A549 (cell line): ENCODE data around the gene MAPT. TPM values are rescaled to one million over a fixed set of nuclear protein-coding genes. Genes with fewer than 3 reads are reported as not detected.

Experiments used
- ATAC-seq, 2 experiments: fragments of 200-7000 bp in 1 of 2; fragments of >200 bp in 1 of 2; cut with Nextera tagmentation in 1 of 2; cut with Tn5 transposase in 1 of 2; 3 replicates each; pipeline versions ENCODE4 v1.8.0 to v1.9.1; 2018 to 2020; ENCODE audit warnings: mild to moderate bottlenecking in 1 of 2, moderate library complexity in 1 of 2
- CTCF ChIA-PET: fragments of 300-600 bp; sonication (Branson Sonifier 250); formaldehyde crosslinking; extraction: SDS; loops from one replicate; lab custom pipeline; 2021; ENCODE audit warnings: antibody characterized with exemption, inconsistent platforms; lab: Yijun Ruan, JAX
- POLR2A ChIA-PET: fragments of 350-600 bp; formaldehyde crosslinking; extraction: SDS; loops from one replicate; lab custom pipeline; 2021; ENCODE audit warnings: antibody characterized with exemption, inconsistent platforms; lab: Yijun Ruan, JAX
- DNase-seq, 2 experiments: peaks; one replicate each; pipeline versions ENCODE4 v3.0.0 to v3.0.0-alpha.2; 2011 to 2016; ENCODE audit warnings: low read depth in 1 of 2, low spot score in 1 of 2
- FAIRE-seq: peaks from 2 replicates; lab custom pipeline; 2011; peaks lifted over from hg19 to GRCh38; lab: Jason Lieb, UNC
- H3K27ac ChIP-seq, 2 experiments: fragments of >200 bp; sonication (Bioruptor Twin); formaldehyde crosslinking; 3 replicates each; pipeline ENCODE4 v1.5.1; 2016 to 2017
- H3K4me1 ChIP-seq: fragments of >200 bp; sonication (Bioruptor Twin); formaldehyde crosslinking; 3 replicates; pipeline ENCODE4 v1.6.1; 2016
- H3K4me2 ChIP-seq: fragments of >200 bp; sonication (Bioruptor Twin); formaldehyde crosslinking; 3 replicates; pipeline ENCODE4 v1.6.1; 2016
- H3K4me3 ChIP-seq: fragments of >200 bp; sonication (Bioruptor Twin); formaldehyde crosslinking; 3 replicates; pipeline ENCODE4 v1.5.1; 2016
- H3K9me3 ChIP-seq: fragments of >200 bp; sonication (Bioruptor Twin); formaldehyde crosslinking; 3 replicates; pipeline ENCODE4 v1.6.1; 2016
- CBX2 ChIP-seq: fragments of 200-600 bp; sonication (generic); IDR thresholded peaks from 2 replicates; pipeline ENCODE4 v1.6.1; 2016; ENCODE audit warnings: low read depth, mild to moderate bottlenecking, borderline replicate concordance
- CBX8 ChIP-seq: fragments of 200-600 bp; sonication (generic); IDR thresholded peaks from 2 replicates; pipeline ENCODE4 v1.6.1; 2016
- CEBPB ChIP-seq, 2 experiments: fragments of >200 bp in 1 of 2; sonication (Bioruptor Twin) in 1 of 2; formaldehyde crosslinking in 1 of 2; IDR thresholded peaks; 2 replicates each; pipeline ENCODE4 v1.6.1; 2012 to 2016
- CTCF ChIP-seq: fragments of >200 bp; sonication (Bioruptor Twin); formaldehyde crosslinking; IDR thresholded peaks from 3 replicates; pipeline ENCODE4 v1.5.1; 2016
- E2F6 ChIP-seq: IDR thresholded peaks from 2 replicates; pipeline ENCODE4 v1.6.1; 2012; ENCODE audit warnings: low read depth, borderline replicate concordance
- EHMT2 ChIP-seq: fragments of 200-600 bp; sonication (generic); IDR thresholded peaks from 2 replicates; pipeline ENCODE4 v1.6.1; 2016; ENCODE audit warnings: antibody characterized with exemption, low read depth, mild to moderate bottlenecking, moderate library complexity
- ELK1 ChIP-seq: fragments of 150-350 bp; IDR thresholded peaks from 2 replicates; pipeline ENCODE4 v1.6.1; 2014; ENCODE audit warnings: low read depth, mild to moderate bottlenecking, low read length
- ESRRA ChIP-seq: fragments of 150-350 bp; IDR thresholded peaks from 2 replicates; pipeline ENCODE4 v1.6.1; 2014; ENCODE audit warnings: mild to moderate bottlenecking, low read length, borderline replicate concordance
- FOSL2 ChIP-seq, 2 experiments: fragments of 450-650 bp in 1 of 2; fragments of >200 bp in 1 of 2; sonication (Bioruptor Twin) in 1 of 2; formaldehyde crosslinking; IDR thresholded peaks; 2 replicates each; pipeline versions ENCODE4 v1.5.0 to v1.6.1; 2016 to 2020; ENCODE audit warnings: mild to moderate bottlenecking in 1 of 2, moderate library complexity in 1 of 2
- GATA3 ChIP-seq: IDR thresholded peaks from 2 replicates; pipeline ENCODE4 v1.6.1; 2012; ENCODE audit warnings: borderline replicate concordance
- HMGXB4 ChIP-seq: fragments of 250-450 bp; sonication (Bioruptor Pico); IDR thresholded peaks from 2 replicates; pipeline ENCODE4 v1.5.0; 2021; ENCODE audit warnings: mild to moderate bottlenecking, moderate library complexity, borderline replicate concordance
- HOXB13 ChIP-seq: fragments of 250-450 bp; sonication (Bioruptor Pico); IDR thresholded peaks from 2 replicates; pipeline ENCODE4 v1.5.0; 2020; ENCODE audit warnings: low read depth, mild to moderate bottlenecking, moderate library complexity
- JUN ChIP-seq, 2 experiments: fragments of >200 bp; sonication (Bioruptor Twin); formaldehyde crosslinking; IDR thresholded peaks; 2 replicates in 1 of 2; 3 replicates in 1 of 2; pipeline ENCODE4 v1.6.1; 2016 to 2017
- KDM5A ChIP-seq: fragments of 200-600 bp; sonication (generic); IDR thresholded peaks from 2 replicates; pipeline ENCODE4 v1.6.1; 2016; ENCODE audit warnings: antibody characterized with exemption, mild to moderate bottlenecking
- MAFK ChIP-seq: fragments of 450-650 bp; IDR thresholded peaks from 2 replicates; pipeline ENCODE4 v1.6.1; 2014; ENCODE audit not compliant: partially characterized antibody
- NPAS2 ChIP-seq: fragments of 250-450 bp; sonication (Bioruptor Pico); IDR thresholded peaks from 2 replicates; pipeline ENCODE4 v1.8.0; 2022; ENCODE audit warnings: mild to moderate bottlenecking, moderate library complexity, borderline replicate concordance
- PBX3 ChIP-seq: IDR thresholded peaks from 2 replicates; pipeline ENCODE4 v1.6.1; 2012
- POLR2A ChIP-seq: IDR thresholded peaks from 2 replicates; pipeline ENCODE4 v1.6.1; 2012; ENCODE audit warnings: mild to moderate bottlenecking, low read length
- POLR2AphosphoS2 ChIP-seq: conservative IDR thresholded peaks from 2 replicates; pipeline ENCODE4 v1.6.1; 2012; ENCODE audit warnings: low read length, improper control_type of control experiment, inconsistent platforms
- RAD21 ChIP-seq, 2 experiments: fragments of >200 bp in 1 of 2; sonication (Bioruptor Twin) in 1 of 2; formaldehyde crosslinking in 1 of 2; IDR thresholded peaks in 1 of 2; conservative IDR thresholded peaks in 1 of 2; 2 replicates in 1 of 2; 3 replicates in 1 of 2; pipeline ENCODE4 v1.6.1; 2012 to 2018; ENCODE audit warnings: inconsistent platforms in 1 of 2
- RARB ChIP-seq: fragments of 250-450 bp; sonication (Bioruptor Pico); IDR thresholded peaks from 2 replicates; pipeline ENCODE4 v1.8.0; 2021; ENCODE audit warnings: mild to moderate bottlenecking, moderate library complexity
- RCOR1 ChIP-seq: fragments of 150-350 bp; IDR thresholded peaks from 2 replicates; pipeline ENCODE4 v1.6.1; 2014; ENCODE audit warnings: antibody characterized with exemption, low read length, low read depth
- SREBF2 ChIP-seq: fragments of 450-650 bp; IDR thresholded peaks from 2 replicates; pipeline ENCODE4 v1.6.1; 2014; ENCODE audit warnings: mild to moderate bottlenecking, moderate library complexity
- TFCP2L1 ChIP-seq: fragments of 250-450 bp; sonication (Bioruptor Pico); IDR thresholded peaks from 2 replicates; pipeline ENCODE4 v1.5.0; 2021; ENCODE audit warnings: mild to moderate bottlenecking
- TP53 ChIP-seq: fragments of 250-450 bp; sonication (Bioruptor Pico); IDR thresholded peaks from 2 replicates; pipeline ENCODE4 v1.5.0; 2021; ENCODE audit warnings: mild to moderate bottlenecking, moderate library complexity
- ZNF302 ChIP-seq: fragments of 250-450 bp; sonication (Bioruptor Pico); IDR thresholded peaks from 2 replicates; pipeline ENCODE4 v1.9.0; 2021; ENCODE audit warnings: inconsistent platforms, mild to moderate bottlenecking, moderate library complexity
- WGBS: methylation state at CpG from one replicate; pipeline ENCODE4 v1.1.6; 2017; ENCODE audit errors: missing lambda C conversion rate; 5-methylcytosine and 5-hydroxymethylcytosine counted together
- polyA plus RNA-seq, 4 experiments: library from polyadenylated mRNA; depleted of rRNA in 3 of 4; stranded (reverse); fragments of >200 nt; fragmentation: RNase III in 1 of 4; extraction: RNeasy Plus Mini Kit Qiagen cat#74134 plus additional on column Dnase treatment in 1 of 4; gene quantifications; 2 replicates in 3 of 4; 3 replicates in 1 of 4; pipeline ENCODE4 v1.2.3, GENCODE V29; 2011 to 2017
- TF ChIP-seq, protein P1 (sequence below): fragments of 250-450 bp; sonication (Bioruptor Pico); IDR thresholded peaks from 2 replicates; pipeline ENCODE4 v1.5.0; 2020; ENCODE audit warnings: low read depth, mild to moderate bottlenecking, moderate library complexity

Gene MAPT
- polyA plus RNA-seq, 2 of the 4 experiments (the other 2 are of a cell fraction): 1.2 to 1.6 TPM

DNA sequence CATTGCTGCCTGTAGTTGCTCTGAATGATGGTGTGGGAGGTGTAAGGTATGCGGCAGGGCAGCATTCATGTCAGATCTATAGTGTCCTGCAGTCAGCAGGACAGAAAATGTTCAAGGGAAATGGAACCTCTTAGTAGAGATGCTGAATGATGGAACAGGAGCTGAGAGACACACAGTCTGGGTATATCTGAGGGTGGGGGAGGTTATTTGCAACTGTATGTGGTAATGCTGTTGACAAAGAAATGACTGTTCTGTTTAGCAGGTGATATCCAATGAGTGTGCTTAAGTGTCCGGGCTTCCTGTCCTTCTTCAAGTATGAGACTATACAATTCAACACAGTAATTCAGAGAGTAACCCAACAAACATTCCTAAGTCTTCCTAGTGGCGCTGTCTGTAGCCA is 151.3 kb downstream of the MAPT start:
- Histone ChIP-seq H3K4me3 (no peak overlapping the region), H3K9me3 (no peaks in the 10 kb centered on the region), H3K4me2 (no peak overlapping the region)
- DNase-seq: no peak
- no peak for TF ChIP-seq RAD21 (conservative IDR thresholded peaks at IDR 0.05 in 1 of 2, IDR thresholded peaks at IDR 0.05 in 1 of 2)
- no peak for TF ChIP-seq RARB (CRISPR knock-in tag)
- no peak for TF ChIP-seq ESRRA
- TF ChIP-seq CTCF: no peak
- TF ChIP-seq ELK1: no peak
- no peak for TF ChIP-seq ZNF302 (CRISPR knock-in tag)
- no peak for TF ChIP-seq GATA3
- TF ChIP-seq POLR2AphosphoS2: no peak
- no peak for TF ChIP-seq SREBF2
- TF ChIP-seq CEBPB (IDR thresholded peaks at IDR 0.05): no peak
- TF ChIP-seq, all 56 proteins: peak for 0
- ChIA-PET POLR2A (no interaction called here), CTCF (interaction anchor here (1.0 to 10.5 kb wide), 18 partner anchors 12 to 170 kb away, joined by 3 to 183 read pairs (median 16); partner anchors contain the start of gene KANSL1)
- FAIRE-seq (no peak), ATAC-seq (peak; percentile 17 to 21; a peak in 3 of 6 replicates)
- Histone ChIP-seq H3K4me1 (peaks cover 23% of the 10 kb centered on the region), H3K27ac (no peak overlapping the region)
- WGBS: 71% methylated on average over 3 of the region's 3 CpGs

DNA sequence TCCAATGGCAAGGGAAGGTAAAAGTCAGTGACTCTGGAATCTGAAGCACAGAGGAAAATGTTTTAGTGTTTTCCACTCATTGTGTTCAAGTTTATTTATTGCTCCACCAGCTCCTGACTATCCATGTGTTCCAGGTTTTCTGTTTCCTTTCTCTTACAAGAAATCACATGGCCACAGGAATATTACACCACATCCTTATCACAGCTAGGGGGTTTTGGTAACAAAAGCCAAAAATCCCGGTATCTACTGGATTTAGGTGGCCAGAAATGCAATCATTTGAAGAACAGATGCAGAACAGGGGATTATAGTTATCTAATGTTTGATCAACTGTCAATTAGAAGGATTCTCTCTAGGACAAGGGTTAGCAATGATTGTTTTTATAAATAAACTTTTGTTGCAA is 152.6 kb downstream of the MAPT start:
- no peaks in the 10 kb centered on the region for H3K9me3 ChIP-seq
- POLR2A ChIA-PET: no interaction called here
- no peak overlapping the region for H3K4me2 ChIP-seq
- no peak for FAIRE-seq
- H3K4me1 ChIP-seq: peaks cover 33% of the 10 kb centered on the region
- no peak for DNase-seq
- no peak overlapping the region for H3K27ac ChIP-seq
- no peak overlapping the region for H3K4me3 ChIP-seq
- no peak for TF ChIP-seq KDM5A
- TF ChIP-seq, protein P1, sequence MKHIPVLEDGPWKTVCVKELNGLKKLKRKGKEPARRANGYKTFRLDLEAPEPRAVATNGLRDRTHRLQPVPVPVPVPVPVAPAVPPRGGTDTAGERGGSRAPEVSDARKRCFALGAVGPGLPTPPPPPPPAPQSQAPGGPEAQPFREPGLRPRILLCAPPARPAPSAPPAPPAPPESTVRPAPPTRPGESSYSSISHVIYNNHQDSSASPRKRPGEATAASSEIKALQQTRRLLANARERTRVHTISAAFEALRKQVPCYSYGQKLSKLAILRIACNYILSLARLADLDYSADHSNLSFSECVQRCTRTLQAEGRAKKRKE: no peak
- no peak for TF ChIP-seq MAFK
- TF ChIP-seq NPAS2 (CRISPR knock-in tag): no peak
- TF ChIP-seq CBX8: no peak
- TF ChIP-seq PBX3: no peak
- TF ChIP-seq CEBPB (IDR thresholded peaks at IDR 0.05): no peak
- no peak for TF ChIP-seq FOSL2 (IDR thresholded peaks at IDR 0.05)
- TF ChIP-seq FOSL2 (CRISPR knock-in tag; IDR thresholded peaks at IDR 0.05): no peak
- no peak for TF ChIP-seq TP53 (CRISPR knock-in tag)
- TF ChIP-seq JUN (IDR thresholded peaks at IDR 0.05): no peak
- TF ChIP-seq HMGXB4: no peak
- no peak for TF ChIP-seq CTCF
- no peak for TF ChIP-seq E2F6
- TF ChIP-seq TFCP2L1 (CRISPR knock-in tag): no peak
- TF ChIP-seq HOXB13 (CRISPR knock-in tag): no peak
- no peak for TF ChIP-seq RCOR1
- TF ChIP-seq POLR2A: no peak
- no peak for TF ChIP-seq EHMT2
- TF ChIP-seq CBX2: no peak
- TF ChIP-seq, all 56 proteins: peak for 0
- no peak for ATAC-seq
- 80% methylated on average over 1 of the region's 1 CpG for WGBS
- CTCF ChIA-PET: interaction anchor here (0.6 to 9.4 kb wide), 9 partner anchors 11 to 166 kb away, joined by 3 to 183 read pairs (median 4); partner anchors contain the start of gene KANSL1
